Endodermal cell (in vitro differentiated cells): ENCODE data around the gene CYSLTR2. TPM values are rescaled to one million over a fixed set of nuclear protein-coding genes. Genes with fewer than 3 reads are reported as not detected.
A peak's percentile ranks its signal among the peaks of the same experiment; 100 is the strongest.

ENCODE experiments used
- DNase-seq: peaks from one replicate; pipeline ENCODE4 v3.0.0-alpha.2; 2017
- H3K27ac ChIP-seq: 2 replicates; pipeline ENCODE4 v1.5.1; 2013; ENCODE audit warnings: mild to moderate bottlenecking, low read depth, low read length, moderate library complexity
- H3K27me3 ChIP-seq: 2 replicates; pipeline ENCODE4 v1.6.1; 2013; ENCODE audit warnings: mild to moderate bottlenecking, low read length, moderate library complexity; ENCODE audit not compliant: insufficient read depth, control insufficient read depth, poor library complexity, severe bottlenecking
- H3K36me3 ChIP-seq: 2 replicates; pipeline ENCODE4 v1.7.0; 2013; ENCODE audit warnings: mild to moderate bottlenecking, low read length, moderate library complexity; ENCODE audit not compliant: control insufficient read depth, insufficient read depth
- H3K4me1 ChIP-seq: one replicate; pipeline ENCODE4 v1.7.0; 2013; ENCODE audit warnings: low read length; ENCODE audit not compliant: control insufficient read depth, insufficient read depth
- H3K4me3 ChIP-seq: 2 replicates; pipeline ENCODE4 v1.5.1; 2013; ENCODE audit warnings: mild to moderate bottlenecking, low read length, moderate library complexity
- H3K9ac ChIP-seq: 2 replicates; pipeline ENCODE4 v1.6.1; 2013; ENCODE audit warnings: mild to moderate bottlenecking, low read length, moderate library complexity; ENCODE audit not compliant: poor library complexity, severe bottlenecking; ENCODE audit errors: extremely low read depth
- H3K9me3 ChIP-seq: 2 replicates; pipeline ENCODE4 v1.6.1; 2013; ENCODE audit warnings: mild to moderate bottlenecking, low read length, moderate library complexity; ENCODE audit not compliant: control insufficient read depth
- H3K27ac Mint-ChIP-seq: 2 replicates; pipeline ENCODE4 v1.8.0; 2020; ENCODE audit warnings: mixed read lengths
- H3K27me3 Mint-ChIP-seq: 2 replicates; pipeline ENCODE4 v1.8.0; 2021; ENCODE audit warnings: mild to moderate bottlenecking, mixed read lengths; ENCODE audit not compliant: insufficient read depth
- H3K36me3 Mint-ChIP-seq: 2 replicates; pipeline ENCODE4 v1.8.0; 2020; ENCODE audit warnings: low read depth, mixed read lengths
- H3K4me1 Mint-ChIP-seq: 2 replicates; pipeline ENCODE4 v1.8.0; 2020; ENCODE audit warnings: mixed read lengths
- H3K4me3 Mint-ChIP-seq: 2 replicates; pipeline ENCODE4 v1.8.0; 2020; ENCODE audit warnings: mild to moderate bottlenecking, moderate library complexity, mixed read lengths
- H3K9me3 Mint-ChIP-seq: 2 replicates; pipeline ENCODE4 v1.8.0; 2020; ENCODE audit warnings: mild to moderate bottlenecking, mixed read lengths
- WGBS, 2 experiments: methylation state at CpG; one replicate each; pipeline versions ENCODE4 v1.1.5 to v1.1.7; 2013; ENCODE audit warnings: missing lambda C conversion rate in 2 of 2, mixed read lengths in 1 of 2; ENCODE audit not compliant: insufficient coverage in 1 of 2, insufficient read length in 1 of 2; 5-methylcytosine and 5-hydroxymethylcytosine counted together
- total RNA-seq, 2 donors: library from RNA; stranded (reverse); fragmentation: NEBNext Ultra II Directional in 1 of 2; extraction: Animal tissue kit (Norgen Biotek cat#: 25700) in 1 of 2; gene quantifications; 2 replicates in 1 of 2; 3 replicates in 1 of 2; pipeline ENCODE4 v1.2.1, GENCODE V29; 2021
- TF ChIP-seq, protein P1 (sequence below): fragments of 200-600 bp; sonication (generic); conservative IDR thresholded peaks from 2 replicates; pipeline ENCODE4 v1.5.0; 2021; ENCODE audit warnings: antibody characterized with exemption, mild to moderate bottlenecking

The CYSLTR2 gene
- total RNA-seq, 2 donors from 2014 or later: not detected

DNA sequence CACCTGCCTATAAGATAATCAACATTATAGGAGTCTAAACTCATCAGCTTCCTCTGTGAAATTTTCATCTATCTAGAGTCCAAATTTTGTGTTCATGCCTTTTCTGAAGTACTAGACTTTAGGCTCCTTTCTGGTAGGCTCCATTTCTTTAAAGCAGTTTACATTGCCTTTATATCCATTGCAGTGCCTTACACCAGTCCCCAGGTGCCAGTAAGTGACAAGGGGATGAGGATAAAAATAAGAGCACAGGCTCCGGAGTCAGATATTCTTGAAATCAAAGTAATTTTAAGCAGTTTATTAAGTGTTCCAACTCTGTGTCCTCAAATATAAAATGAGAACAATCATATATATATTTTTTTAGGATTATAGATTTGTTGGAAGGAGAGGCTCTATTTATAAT lies 10.6 kb upstream of the CYSLTR2 start:
- H3K4me3 Mint-ChIP-seq: no peak overlapping the region
- no peaks in the 10 kb centered on the region for H3K27me3 Mint-ChIP-seq
- no peak overlapping the region for H3K4me3 ChIP-seq
- no peaks in the 10 kb centered on the region for H3K36me3 ChIP-seq
- peaks cover 9% of the 10 kb centered on the region for H3K9me3 ChIP-seq
- TF ChIP-seq, protein P1, sequence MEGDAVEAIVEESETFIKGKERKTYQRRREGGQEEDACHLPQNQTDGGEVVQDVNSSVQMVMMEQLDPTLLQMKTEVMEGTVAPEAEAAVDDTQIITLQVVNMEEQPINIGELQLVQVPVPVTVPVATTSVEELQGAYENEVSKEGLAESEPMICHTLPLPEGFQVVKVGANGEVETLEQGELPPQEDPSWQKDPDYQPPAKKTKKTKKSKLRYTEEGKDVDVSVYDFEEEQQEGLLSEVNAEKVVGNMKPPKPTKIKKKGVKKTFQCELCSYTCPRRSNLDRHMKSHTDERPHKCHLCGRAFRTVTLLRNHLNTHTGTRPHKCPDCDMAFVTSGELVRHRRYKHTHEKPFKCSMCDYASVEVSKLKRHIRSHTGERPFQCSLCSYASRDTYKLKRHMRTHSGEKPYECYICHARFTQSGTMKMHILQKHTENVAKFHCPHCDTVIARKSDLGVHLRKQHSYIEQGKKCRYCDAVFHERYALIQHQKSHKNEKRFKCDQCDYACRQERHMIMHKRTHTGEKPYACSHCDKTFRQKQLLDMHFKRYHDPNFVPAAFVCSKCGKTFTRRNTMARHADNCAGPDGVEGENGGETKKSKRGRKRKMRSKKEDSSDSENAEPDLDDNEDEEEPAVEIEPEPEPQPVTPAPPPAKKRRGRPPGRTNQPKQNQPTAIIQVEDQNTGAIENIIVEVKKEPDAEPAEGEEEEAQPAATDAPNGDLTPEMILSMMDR: peak; percentile 39
- DNase-seq: no peak
- no peak overlapping the region for H3K27ac Mint-ChIP-seq
- 80% methylated on average over 1 of the region's 1 CpG; no CpG with 5 or more reads in 1 of the 2 experiments for WGBS, 2 experiments
- no peak overlapping the region for H3K9ac ChIP-seq
- no peaks in the 10 kb centered on the region for H3K36me3 Mint-ChIP-seq
- no peaks in the 10 kb centered on the region for H3K27me3 ChIP-seq
- peaks cover 9% of the 10 kb centered on the region for H3K4me1 ChIP-seq
- H3K27ac ChIP-seq: no peak overlapping the region
- H3K9me3 Mint-ChIP-seq: peaks cover 5% of the 10 kb centered on the region
- H3K4me1 Mint-ChIP-seq: peaks cover 32% of the 10 kb centered on the region

DNA sequence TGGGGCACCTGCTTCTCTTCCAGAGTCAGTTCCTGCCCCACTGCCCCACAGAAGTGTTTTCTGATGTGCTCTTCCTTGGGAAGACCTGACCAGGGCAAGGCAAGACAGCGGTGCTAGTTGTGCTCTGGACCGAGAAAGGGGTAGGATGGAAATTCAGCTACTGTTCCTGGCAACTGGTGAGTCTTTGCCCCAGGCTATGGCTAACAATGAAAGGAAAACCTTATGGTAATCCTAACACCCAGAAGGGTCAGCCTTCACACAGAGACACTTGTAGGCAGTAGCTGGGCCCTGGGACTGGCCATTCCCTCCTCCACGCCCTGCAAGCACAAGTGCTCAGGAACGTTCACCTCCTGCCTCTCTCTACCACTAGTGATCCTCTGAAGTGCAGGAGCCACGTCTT lies 9.6 kb upstream of the CYSLTR2 start:
- 93 to 100% methylated on average over 2 to 5 of the region's 5 CpGs for WGBS, 2 experiments
- Mint-ChIP-seq H3K27me3 (no peaks in the 10 kb centered on the region), H3K4me3 (no peak overlapping the region), H3K9me3 (no peaks in the 10 kb centered on the region), H3K4me1 (peaks cover 32% of the 10 kb centered on the region), H3K27ac (no peak overlapping the region), H3K36me3 (no peaks in the 10 kb centered on the region)
- H3K27ac ChIP-seq: no peak overlapping the region
- no peak overlapping the region for H3K4me3 ChIP-seq
- TF ChIP-seq, protein P1: no peak
- no peak overlapping the region for H3K9ac ChIP-seq
- H3K27me3 ChIP-seq: no peaks in the 10 kb centered on the region
- peaks cover 9% of the 10 kb centered on the region for H3K4me1 ChIP-seq
- H3K36me3 ChIP-seq: no peaks in the 10 kb centered on the region
- DNase-seq: no peak
- H3K9me3 ChIP-seq: no peaks in the 10 kb centered on the region

DNA sequence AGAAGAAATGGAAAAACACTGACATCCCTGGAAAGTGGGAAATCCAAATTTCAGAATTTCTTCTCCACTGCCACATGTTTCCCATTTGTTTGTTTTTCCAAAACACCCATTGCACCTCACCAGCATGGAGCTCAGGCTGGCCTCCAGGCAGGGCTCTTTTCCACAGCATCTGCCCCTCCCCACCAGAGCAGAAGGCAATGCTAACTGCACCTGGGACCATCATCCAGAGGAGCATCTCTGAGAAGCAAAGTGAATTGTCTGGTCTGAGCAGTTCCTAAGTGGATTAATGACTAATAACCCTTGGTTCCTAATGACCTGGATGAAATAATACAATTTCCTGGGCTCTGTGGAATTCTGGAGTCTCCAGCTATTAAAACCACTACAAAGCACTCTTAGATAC lies 8.8 kb upstream of the CYSLTR2 start:
- Mint-ChIP-seq H3K36me3 (no peaks in the 10 kb centered on the region), H3K27ac (no peak overlapping the region)

More for the DNA sequence above, 8.8 kb upstream of the CYSLTR2 start:
- Histone ChIP-seq H3K4me1 (peaks cover 9% of the 10 kb centered on the region), H3K27me3 (no peaks in the 10 kb centered on the region), H3K27ac (no peak overlapping the region), H3K36me3 (no peaks in the 10 kb centered on the region), H3K9ac (no peak overlapping the region), H3K9me3 (no peaks in the 10 kb centered on the region), H3K4me3 (peak overlapping the region; percentile 9)
- Mint-ChIP-seq H3K4me1 (peaks cover 32% of the 10 kb centered on the region), H3K9me3 (no peaks in the 10 kb centered on the region), H3K4me3 (no peak overlapping the region), H3K27me3 (no peaks in the 10 kb centered on the region)
- TF ChIP-seq, protein P1: no peak
- DNase-seq: no peak
